AML-193 (cell line): ENCODE measurements around the gene FRMD6.

Experiments used
- DNase-seq, 2 experiments: peaks; one replicate each; lab custom pipeline; 2025; lab: John Stamatoyannopoulos, UW

FRMD6 gene

DNA sequence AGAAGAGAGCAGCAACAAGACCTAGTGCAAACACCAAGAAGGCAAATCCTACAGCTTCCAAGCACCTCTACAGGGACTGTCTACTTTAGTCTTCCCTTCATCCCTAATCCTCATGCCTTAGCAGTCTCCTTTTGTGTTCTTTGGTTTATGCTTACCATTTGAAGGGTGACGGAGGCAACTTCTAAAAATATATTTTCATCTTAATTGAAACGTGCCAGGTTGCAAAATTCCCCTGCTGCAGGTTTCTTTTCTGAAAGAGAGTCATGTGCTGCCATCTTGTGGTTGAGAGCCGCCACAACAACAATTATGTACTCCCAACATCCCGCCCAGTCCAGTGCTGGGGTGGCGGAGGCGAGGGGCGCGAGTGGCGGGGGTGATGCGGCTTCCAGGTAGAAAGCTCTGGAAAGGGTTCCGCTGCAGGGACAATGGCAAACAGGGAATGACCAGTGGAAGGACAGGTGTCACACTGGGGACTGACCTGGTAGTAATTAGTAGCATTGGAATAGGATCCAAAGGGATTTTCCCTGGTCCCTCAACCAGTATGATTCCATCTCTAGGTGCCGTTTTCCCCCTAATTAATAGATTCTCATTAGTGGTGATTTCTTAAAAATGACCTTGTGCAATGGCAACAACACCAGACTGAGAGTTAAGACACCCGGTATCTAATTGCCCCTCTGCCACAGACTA, 128.4 kb downstream of the FRMD6 start:
- peak; percentile 45 to 59 for DNase-seq
